Epithelial cell of esophagus (primary cell): Measurements from ENCODE around the gene CCSER1.

ENCODE experiments used
- DNase-seq: peaks from one replicate; pipeline ENCODE4 v3.0.0; 2010; ENCODE audit warnings: low read depth
- H3K4me3 ChIP-seq: 2 replicates; pipeline ENCODE4 v1.5.1; 2011; ENCODE audit warnings: mild to moderate bottlenecking, low read length, control low read depth
- CTCF ChIP-seq: IDR thresholded peaks from 2 replicates; pipeline ENCODE4 v1.5.1; 2011; ENCODE audit warnings: low read depth, mild to moderate bottlenecking, low read length, control low read depth, inconsistent platforms; ENCODE audit not compliant: insufficient read depth; ENCODE audit errors: missing control alignments

Gene CCSER1

GRCh38 chr4:90960840-90961239 is 833.6 kb downstream of the CCSER1 start:
- DNase-seq: no peak
- TF ChIP-seq CTCF: no peak
- no peak overlapping the region for H3K4me3 ChIP-seq

GRCh38 chr4:90970021-90970420 is 842.8 kb downstream of the CCSER1 start:
- H3K4me3 ChIP-seq: no peak overlapping the region
- TF ChIP-seq CTCF: no peak
- no peak for DNase-seq

GRCh38 chr4:90977726-90978125 is 850.5 kb downstream of the CCSER1 start:
- no peak overlapping the region for H3K4me3 ChIP-seq
- DNase-seq: no peak
- no peak for TF ChIP-seq CTCF

GRCh38 chr4:90979556-90979955 is 852.4 kb downstream of the CCSER1 start:
- no peak overlapping the region for H3K4me3 ChIP-seq
- TF ChIP-seq CTCF: no peak
- no peak for DNase-seq

- no peak for TF ChIP-seq CTCF
- DNase-seq: peak; percentile 11
- no peak overlapping the region for H3K4me3 ChIP-seq
Observed at GRCh38 chr4:90982813-90983212, 855.6 kb downstream of the CCSER1 start.

- no peak for TF ChIP-seq CTCF
- no peak for DNase-seq
- no peak overlapping the region for H3K4me3 ChIP-seq
Observed at GRCh38 chr4:90990284-90990683, 863.1 kb downstream of the CCSER1 start.

- DNase-seq: no peak
- no peak overlapping the region for H3K4me3 ChIP-seq
- TF ChIP-seq CTCF: no peak
Observed at GRCh38 chr4:90992213-90992612, 865.0 kb downstream of the CCSER1 start.
